ENCODE measurements around the gene CDKN1B.

CDKN1B gene

GRCh38 chr12:12716793-12717585, at the start of gene CDKN1B:
TSS of gene CDKN1B (plus strand) at chr12:12717368. CDS start at chr12:12717840, 472 bp downstream.
- peak; percentile 72 to 74 for DNase-seq (ENCODE audit: low read depth in 2 of 2)

GRCh38 chr12:12668005-12668404, 49.2 kb upstream of the CDKN1B start:
- no peak for DNase-seq (ENCODE audit: low read depth in 2 of 2)

GRCh38 chr12:12669020-12669419, 48.1 kb upstream of the CDKN1B start:
- no peak for DNase-seq (ENCODE audit: low read depth in 2 of 2)

GRCh38 chr12:12671850-12672660, 45.1 kb upstream of the CDKN1B start:
- no peak for DNase-seq (ENCODE audit: low read depth in 2 of 2)

GRCh38 chr12:12673296-12673695, 43.9 kb upstream of the CDKN1B start:
- DNase-seq (ENCODE audit: low read depth in 2 of 2), result no peak

- no peak for DNase-seq (ENCODE audit: low read depth in 2 of 2)
These were observed 40.6 kb upstream of the CDKN1B start for GRCh38 chr12:12676605-12677004.

- DNase-seq (ENCODE audit: low read depth in 2 of 2), result no peak
These were observed 36.0 kb upstream of the CDKN1B start for GRCh38 chr12:12681061-12681765.

- DNase-seq (ENCODE audit: low read depth in 2 of 2), result no peak
These were observed 34.9 kb upstream of the CDKN1B start for GRCh38 chr12:12682284-12682683.

GRCh38 chr12:12683136-12683697, 34.0 kb upstream of the CDKN1B start:
- DNase-seq (ENCODE audit: low read depth in 2 of 2), result no peak

- DNase-seq (ENCODE audit: low read depth in 2 of 2), result no peak
These were observed 33.4 kb upstream of the CDKN1B start for GRCh38 chr12:12683725-12684124.

- no peak for DNase-seq (ENCODE audit: low read depth in 2 of 2)
These were observed 32.6 kb upstream of the CDKN1B start for GRCh38 chr12:12684375-12685106.

- no peak for DNase-seq (ENCODE audit: low read depth in 2 of 2)
These were observed 31.9 kb upstream of the CDKN1B start for GRCh38 chr12:12685305-12685704.

- DNase-seq (ENCODE audit: low read depth in 2 of 2), result no peak
These were observed 30.7 kb upstream of the CDKN1B start for GRCh38 chr12:12686472-12686871.

- no peak for DNase-seq (ENCODE audit: low read depth in 2 of 2)
These were observed 30.2 kb upstream of the CDKN1B start for GRCh38 chr12:12686925-12687324.

- no peak for DNase-seq (ENCODE audit: low read depth in 2 of 2)
These were observed 27.4 kb upstream of the CDKN1B start for GRCh38 chr12:12689647-12690300.

- no peak for DNase-seq (ENCODE audit: low read depth in 2 of 2)
These were observed 25.6 kb upstream of the CDKN1B start for GRCh38 chr12:12691549-12691948.

GRCh38 chr12:12693111-12693671, 24.0 kb upstream of the CDKN1B start:
- no peak for DNase-seq (ENCODE audit: low read depth in 2 of 2)

- peak; percentile 81 to 86 for DNase-seq (ENCODE audit: low read depth in 2 of 2)
These were observed 20.4 kb upstream of the CDKN1B start for GRCh38 chr12:12696562-12697383.

- no peak for DNase-seq (ENCODE audit: low read depth in 2 of 2)
These were observed 17.8 kb upstream of the CDKN1B start for GRCh38 chr12:12699345-12699744.

GRCh38 chr12:12700254-12700653, 16.9 kb upstream of the CDKN1B start:
- DNase-seq (ENCODE audit: low read depth in 2 of 2), result no peak
